Neural cell (in vitro differentiated cells): ENCODE results near the gene ARHGEF2. TPM values are rescaled to one million over a fixed set of nuclear protein-coding genes. Genes with fewer than 3 reads are reported as not detected.

Experiments used
- H2AFZ ChIP-seq: fragments of 200-600, 300-800 bp; sonication (generic), shearing (Covaris generic); 2 replicates; pipeline ENCODE4 v1.6.0; 2014; ENCODE audit warnings: low read depth, mild to moderate bottlenecking, antibody characterized with exemption, low read length, moderate library complexity
- H3F3A ChIP-seq: fragments of 200-600 bp; shearing (Covaris generic); 2 replicates; pipeline ENCODE4 v1.6.1; 2016; ENCODE audit warnings: mild to moderate bottlenecking, moderate library complexity, mixed read lengths, antibody characterized with exemption, low read length; ENCODE audit not compliant: insufficient read depth, poor library complexity, severe bottlenecking
- H3K27ac ChIP-seq: fragments of 200-600, 300-800 bp; sonication (generic), shearing (Covaris generic); 2 replicates; pipeline ENCODE4 v1.5.1; 2014; ENCODE audit warnings: mild to moderate bottlenecking, low read length, moderate library complexity
- H3K27me3 ChIP-seq: fragments of 300-800, 200-600 bp; sonication (generic), shearing (Covaris generic); 2 replicates; pipeline ENCODE4 v1.6.0; 2014; ENCODE audit warnings: mild to moderate bottlenecking, low read depth, low read length, moderate library complexity; ENCODE audit not compliant: insufficient read depth
- H3K36me3 ChIP-seq: fragments of 300-800, 200-600 bp; sonication (generic), shearing (Covaris generic); 2 replicates; pipeline ENCODE4 v1.5.1; 2014; ENCODE audit warnings: mild to moderate bottlenecking, antibody characterized with exemption, low read length, moderate library complexity; ENCODE audit not compliant: insufficient read depth
- H3K4me2 ChIP-seq: fragments of 300-800, 200-600 bp; sonication (generic), shearing (Covaris generic); 2 replicates; pipeline ENCODE4 v1.6.0; 2014; ENCODE audit warnings: mild to moderate bottlenecking, low read length
- H3K4me3 ChIP-seq: fragments of 300-800, 200-600 bp; sonication (generic), shearing (Covaris generic); 2 replicates; pipeline ENCODE4 v1.5.1; 2014; ENCODE audit warnings: mild to moderate bottlenecking, low read length, moderate library complexity
- H3K79me2 ChIP-seq: fragments of 200-600 bp; shearing (Covaris generic); replicated peaks from 2 replicates; pipeline ENCODE4 v1.6.0; 2014; ENCODE audit warnings: mild to moderate bottlenecking, low read length, moderate library complexity; ENCODE audit not compliant: insufficient read depth
- H3K9ac ChIP-seq: fragments of 300-800, 200-600 bp; sonication (generic), shearing (Covaris generic); 2 replicates; pipeline ENCODE4 v1.6.1; 2016; ENCODE audit warnings: mild to moderate bottlenecking, low read length, mixed read lengths
- H3K9me2 ChIP-seq: fragments of 200-600 bp; shearing (Covaris generic); 2 replicates; pipeline ENCODE4 v1.6.1; 2016; ENCODE audit warnings: mild to moderate bottlenecking, low read length, mixed read lengths; ENCODE audit not compliant: insufficient read depth
- H3K9me3 ChIP-seq: fragments of 200-600, 300-800 bp; sonication (generic), shearing (Covaris generic); 2 replicates; pipeline ENCODE4 v1.6.1; 2016; ENCODE audit warnings: mild to moderate bottlenecking, mixed run types, low read length, moderate library complexity, mixed read lengths
- H4K20me1 ChIP-seq: fragments of 200-600 bp; shearing (Covaris generic); 2 replicates; pipeline ENCODE4 v1.6.1; 2016; ENCODE audit warnings: mild to moderate bottlenecking, mixed run types; ENCODE audit not compliant: insufficient read depth
- EP300 ChIP-seq: fragments of 450-650 bp; conservative IDR thresholded peaks from 2 replicates; pipeline ENCODE4 v1.6.1; 2014; ENCODE audit warnings: antibody characterized with exemption, mild to moderate bottlenecking, moderate library complexity; ENCODE audit not compliant: poor library complexity, severe bottlenecking
- EZH2 ChIP-seq: fragments of 200-600, 300-800 bp; shearing (Covaris generic), sonication (generic); IDR thresholded peaks from 2 replicates; pipeline ENCODE4 v1.6.1; 2014; ENCODE audit warnings: antibody characterized with exemption, low read length, borderline replicate concordance, mild to moderate bottlenecking; ENCODE audit not compliant: insufficient read depth, poor library complexity, severe bottlenecking
- MXI1 ChIP-seq: fragments of 450-650 bp; conservative IDR thresholded peaks from 2 replicates; pipeline ENCODE4 v1.6.1; 2014; ENCODE audit warnings: antibody characterized with exemption, mild to moderate bottlenecking; ENCODE audit not compliant: poor library complexity, severe bottlenecking
- POLR2AphosphoS5 ChIP-seq: IDR thresholded peaks from 2 replicates; pipeline ENCODE4 v1.6.1; 2012
- RAD21 ChIP-seq: fragments of 450-650 bp; conservative IDR thresholded peaks from 2 replicates; pipeline ENCODE4 v1.6.1; 2014; ENCODE audit warnings: antibody characterized with exemption, mild to moderate bottlenecking, moderate library complexity
- SMC3 ChIP-seq: fragments of 450-650 bp; conservative IDR thresholded peaks from 2 replicates; pipeline ENCODE4 v1.6.1; 2014; ENCODE audit warnings: antibody characterized with exemption, mild to moderate bottlenecking, moderate library complexity; ENCODE audit not compliant: poor library complexity
- TAF1 ChIP-seq: IDR thresholded peaks from 2 replicates; pipeline ENCODE4 v1.6.1; 2012; ENCODE audit warnings: low read depth
- polyA plus RNA-seq: library from polyadenylated mRNA; depleted of rRNA; stranded (reverse); fragments of >200 nt; gene quantifications from 2 replicates; pipeline ENCODE4 v1.2.3, GENCODE V29; 2014
- TF ChIP-seq, protein P1 (sequence below): IDR thresholded peaks from 2 replicates; pipeline ENCODE4 v1.6.1; 2012; ENCODE audit warnings: borderline replicate concordance
- TF ChIP-seq, protein P2 (sequence below): fragments of 450-650 bp; IDR thresholded peaks from 2 replicates; pipeline ENCODE4 v1.5.1; 2014; ENCODE audit warnings: antibody characterized with exemption, mild to moderate bottlenecking, moderate library complexity; ENCODE audit not compliant: poor library complexity, severe bottlenecking

Gene ARHGEF2
- polyA plus RNA-seq, 1 donor from 2014 or later, result 45.1 TPM

DNA sequence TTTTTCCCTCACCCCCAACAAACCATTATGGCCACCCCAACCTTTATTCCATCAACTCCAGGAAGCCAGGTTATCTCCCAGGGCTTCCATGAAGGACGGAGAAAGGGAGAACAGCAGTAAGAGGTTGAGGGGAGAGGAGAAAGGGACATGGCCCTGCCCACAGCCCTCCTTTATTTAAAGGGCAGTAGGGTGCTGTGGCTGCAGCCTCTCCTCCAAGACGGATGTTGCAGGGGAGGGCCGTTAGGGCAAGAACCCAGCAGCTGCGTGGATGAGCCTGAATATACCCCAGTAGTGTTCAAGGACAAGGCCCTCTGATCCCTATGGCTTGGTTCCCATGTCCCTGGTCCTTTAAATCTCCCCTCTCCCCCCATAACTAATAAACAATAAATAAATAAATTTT is 31.1 kb downstream of the ARHGEF2 start:
- Histone ChIP-seq H3K9me3 (no peaks in the 10 kb centered on the region), H3K9ac (no peak overlapping the region), H3F3A (no peaks in the 10 kb centered on the region), H3K27me3 (no peaks in the 10 kb centered on the region), H2AFZ (no peak overlapping the region), H3K36me3 (peaks cover 7% of the 10 kb centered on the region), H3K4me3 (no peak overlapping the region), H3K9me2 (no peaks in the 10 kb centered on the region), H3K79me2 (no peaks in the 10 kb centered on the region), H4K20me1 (no peaks in the 10 kb centered on the region), H3K4me2 (no peak overlapping the region), H3K27ac (no peak overlapping the region)
- TF ChIP-seq, protein P1, sequence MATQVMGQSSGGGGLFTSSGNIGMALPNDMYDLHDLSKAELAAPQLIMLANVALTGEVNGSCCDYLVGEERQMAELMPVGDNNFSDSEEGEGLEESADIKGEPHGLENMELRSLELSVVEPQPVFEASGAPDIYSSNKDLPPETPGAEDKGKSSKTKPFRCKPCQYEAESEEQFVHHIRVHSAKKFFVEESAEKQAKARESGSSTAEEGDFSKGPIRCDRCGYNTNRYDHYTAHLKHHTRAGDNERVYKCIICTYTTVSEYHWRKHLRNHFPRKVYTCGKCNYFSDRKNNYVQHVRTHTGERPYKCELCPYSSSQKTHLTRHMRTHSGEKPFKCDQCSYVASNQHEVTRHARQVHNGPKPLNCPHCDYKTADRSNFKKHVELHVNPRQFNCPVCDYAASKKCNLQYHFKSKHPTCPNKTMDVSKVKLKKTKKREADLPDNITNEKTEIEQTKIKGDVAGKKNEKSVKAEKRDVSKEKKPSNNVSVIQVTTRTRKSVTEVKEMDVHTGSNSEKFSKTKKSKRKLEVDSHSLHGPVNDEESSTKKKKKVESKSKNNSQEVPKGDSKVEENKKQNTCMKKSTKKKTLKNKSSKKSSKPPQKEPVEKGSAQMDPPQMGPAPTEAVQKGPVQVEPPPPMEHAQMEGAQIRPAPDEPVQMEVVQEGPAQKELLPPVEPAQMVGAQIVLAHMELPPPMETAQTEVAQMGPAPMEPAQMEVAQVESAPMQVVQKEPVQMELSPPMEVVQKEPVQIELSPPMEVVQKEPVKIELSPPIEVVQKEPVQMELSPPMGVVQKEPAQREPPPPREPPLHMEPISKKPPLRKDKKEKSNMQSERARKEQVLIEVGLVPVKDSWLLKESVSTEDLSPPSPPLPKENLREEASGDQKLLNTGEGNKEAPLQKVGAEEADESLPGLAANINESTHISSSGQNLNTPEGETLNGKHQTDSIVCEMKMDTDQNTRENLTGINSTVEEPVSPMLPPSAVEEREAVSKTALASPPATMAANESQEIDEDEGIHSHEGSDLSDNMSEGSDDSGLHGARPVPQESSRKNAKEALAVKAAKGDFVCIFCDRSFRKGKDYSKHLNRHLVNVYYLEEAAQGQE, result no peak
- TF ChIP-seq EZH2, result no peak

DNA sequence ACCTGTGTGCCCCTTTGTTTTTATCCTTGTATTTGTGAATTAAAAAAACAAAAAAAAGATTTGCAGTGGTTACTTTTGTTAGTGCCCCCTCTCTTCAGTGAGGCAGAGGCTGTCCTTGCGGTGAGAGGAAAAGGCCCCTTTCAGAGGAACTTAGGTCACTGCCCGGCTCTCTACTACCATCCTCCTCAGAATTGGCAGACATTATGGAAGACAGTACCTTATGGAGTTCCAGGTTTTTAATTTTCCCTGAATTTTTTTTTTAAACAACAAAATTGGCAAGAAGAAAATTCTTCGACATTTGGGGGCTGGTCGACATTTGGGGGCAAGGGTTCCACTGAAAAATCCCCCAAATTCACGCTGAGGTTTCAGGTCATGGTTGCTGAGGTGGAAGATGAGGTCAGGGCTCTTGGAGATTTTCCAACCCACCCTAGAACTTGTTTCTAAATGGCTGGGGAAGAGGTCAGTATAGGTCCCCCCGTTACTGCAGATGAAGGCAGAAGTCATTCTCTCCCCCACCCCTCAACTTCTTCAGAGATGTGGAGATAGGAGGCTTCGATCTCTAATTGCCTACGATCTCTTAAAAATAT is 31.6 kb downstream of the ARHGEF2 start:
- no peaks in the 10 kb centered on the region for H3K9me3 ChIP-seq
- H3K36me3 ChIP-seq, result peaks cover 7% of the 10 kb centered on the region
- no peak overlapping the region for H3K9ac ChIP-seq
- no peak overlapping the region for H2AFZ ChIP-seq
- no peak overlapping the region for H3K27ac ChIP-seq
- no peaks in the 10 kb centered on the region for H3K79me2 ChIP-seq
- H3F3A ChIP-seq, result no peaks in the 10 kb centered on the region
- no peak overlapping the region for H3K4me2 ChIP-seq
- H3K9me2 ChIP-seq, result no peaks in the 10 kb centered on the region
- TF ChIP-seq, protein P1, result no peak
- no peak for TF ChIP-seq EP300
- TF ChIP-seq MXI1, result no peak
- TF ChIP-seq POLR2AphosphoS5, result no peak
- TF ChIP-seq RAD21, result no peak
- TF ChIP-seq SMC3, result no peak
- no peak for TF ChIP-seq TAF1
- TF ChIP-seq, protein P2, sequence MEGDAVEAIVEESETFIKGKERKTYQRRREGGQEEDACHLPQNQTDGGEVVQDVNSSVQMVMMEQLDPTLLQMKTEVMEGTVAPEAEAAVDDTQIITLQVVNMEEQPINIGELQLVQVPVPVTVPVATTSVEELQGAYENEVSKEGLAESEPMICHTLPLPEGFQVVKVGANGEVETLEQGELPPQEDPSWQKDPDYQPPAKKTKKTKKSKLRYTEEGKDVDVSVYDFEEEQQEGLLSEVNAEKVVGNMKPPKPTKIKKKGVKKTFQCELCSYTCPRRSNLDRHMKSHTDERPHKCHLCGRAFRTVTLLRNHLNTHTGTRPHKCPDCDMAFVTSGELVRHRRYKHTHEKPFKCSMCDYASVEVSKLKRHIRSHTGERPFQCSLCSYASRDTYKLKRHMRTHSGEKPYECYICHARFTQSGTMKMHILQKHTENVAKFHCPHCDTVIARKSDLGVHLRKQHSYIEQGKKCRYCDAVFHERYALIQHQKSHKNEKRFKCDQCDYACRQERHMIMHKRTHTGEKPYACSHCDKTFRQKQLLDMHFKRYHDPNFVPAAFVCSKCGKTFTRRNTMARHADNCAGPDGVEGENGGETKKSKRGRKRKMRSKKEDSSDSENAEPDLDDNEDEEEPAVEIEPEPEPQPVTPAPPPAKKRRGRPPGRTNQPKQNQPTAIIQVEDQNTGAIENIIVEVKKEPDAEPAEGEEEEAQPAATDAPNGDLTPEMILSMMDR, result no peak
- no peak for TF ChIP-seq EZH2
- H3K4me3 ChIP-seq, result no peak overlapping the region
- no peaks in the 10 kb centered on the region for H4K20me1 ChIP-seq
- no peaks in the 10 kb centered on the region for H3K27me3 ChIP-seq
